Amygdala (tissue), 56 donors: ENCODE results near the gene TTBK1.
A peak's percentile ranks its signal among the peaks of the same experiment; 100 is the strongest.

Source experiments
- DNase-seq, 56 donors: peaks; one replicate each; lab custom pipeline; 2025; lab: John Stamatoyannopoulos, UW

The TTBK1 gene

GRCh38 chr6:43268782-43269272 lies 25.5 kb downstream of the TTBK1 start:
- no peak for DNase-seq

- no peak for DNase-seq
Observed at GRCh38 chr6:43269273-43270007, 26.2 kb downstream of the TTBK1 start.

DNA sequence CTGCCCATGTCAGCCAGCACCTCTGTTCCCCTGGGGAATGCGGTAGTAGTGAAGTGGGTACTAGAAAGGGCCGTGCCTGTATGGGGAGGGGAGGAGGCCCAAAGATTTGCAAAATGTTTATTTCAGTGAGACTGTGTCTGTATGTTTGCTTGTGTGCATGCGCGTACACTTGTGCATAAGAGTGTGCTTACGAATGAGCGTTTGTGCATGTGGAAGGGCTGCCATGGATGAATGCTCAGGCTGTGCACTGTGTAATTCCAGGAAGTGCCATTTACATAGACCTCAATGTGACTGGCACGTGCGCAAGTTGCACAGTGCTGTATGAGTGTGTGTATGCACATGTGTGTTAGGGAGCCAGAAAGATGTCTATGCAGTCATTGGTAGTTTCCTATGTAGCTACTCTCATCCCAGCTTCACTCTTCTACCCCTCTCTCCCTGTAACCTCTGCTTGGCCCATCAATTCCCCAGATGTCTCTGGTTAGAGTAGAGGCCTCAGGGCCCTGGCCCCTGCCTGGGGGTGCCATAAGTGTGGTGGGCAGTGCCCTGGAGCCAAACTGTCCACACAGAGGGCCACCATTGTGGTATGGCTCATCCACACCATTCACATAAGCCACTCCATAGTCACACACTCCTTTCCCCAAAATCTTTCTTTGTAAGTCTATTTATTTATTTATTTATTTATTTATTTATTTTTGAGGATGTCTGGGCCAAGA lies 28.0 kb downstream of the TTBK1 start:
- DNase-seq: no peak

GRCh38 chr6:43271944-43272343 lies 28.7 kb downstream of the TTBK1 start:
- no peak for DNase-seq

DNA sequence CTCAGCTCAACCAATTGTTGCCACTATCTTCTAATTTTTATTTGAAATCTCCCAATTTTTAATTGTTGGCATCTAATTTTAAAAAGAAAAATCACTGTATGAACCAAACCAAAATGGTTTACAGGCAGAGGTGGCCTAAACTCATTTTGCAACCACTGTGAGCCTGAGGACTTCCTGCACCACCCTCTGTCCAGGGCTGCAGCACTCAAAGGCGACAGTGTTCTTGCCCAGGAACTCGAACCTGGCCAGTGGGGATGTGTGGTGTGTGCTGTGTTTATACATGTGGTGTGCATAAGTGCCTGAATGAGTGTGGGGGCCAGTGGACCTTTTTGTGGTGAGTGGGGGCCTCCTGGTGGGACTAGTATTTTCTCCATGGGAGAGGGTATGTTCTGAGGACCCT lies 30.4 kb downstream of the TTBK1 start:
- no peak for DNase-seq

- DNase-seq: no peak
Observed at GRCh38 chr6:43274127-43274915, 31.0 kb downstream of the TTBK1 start.

- peak in 3 of 56 donors; percentile 18 to 67 (median 61) for DNase-seq
Observed at GRCh38 chr6:43274916-43275597, 31.8 kb downstream of the TTBK1 start.

DNA sequence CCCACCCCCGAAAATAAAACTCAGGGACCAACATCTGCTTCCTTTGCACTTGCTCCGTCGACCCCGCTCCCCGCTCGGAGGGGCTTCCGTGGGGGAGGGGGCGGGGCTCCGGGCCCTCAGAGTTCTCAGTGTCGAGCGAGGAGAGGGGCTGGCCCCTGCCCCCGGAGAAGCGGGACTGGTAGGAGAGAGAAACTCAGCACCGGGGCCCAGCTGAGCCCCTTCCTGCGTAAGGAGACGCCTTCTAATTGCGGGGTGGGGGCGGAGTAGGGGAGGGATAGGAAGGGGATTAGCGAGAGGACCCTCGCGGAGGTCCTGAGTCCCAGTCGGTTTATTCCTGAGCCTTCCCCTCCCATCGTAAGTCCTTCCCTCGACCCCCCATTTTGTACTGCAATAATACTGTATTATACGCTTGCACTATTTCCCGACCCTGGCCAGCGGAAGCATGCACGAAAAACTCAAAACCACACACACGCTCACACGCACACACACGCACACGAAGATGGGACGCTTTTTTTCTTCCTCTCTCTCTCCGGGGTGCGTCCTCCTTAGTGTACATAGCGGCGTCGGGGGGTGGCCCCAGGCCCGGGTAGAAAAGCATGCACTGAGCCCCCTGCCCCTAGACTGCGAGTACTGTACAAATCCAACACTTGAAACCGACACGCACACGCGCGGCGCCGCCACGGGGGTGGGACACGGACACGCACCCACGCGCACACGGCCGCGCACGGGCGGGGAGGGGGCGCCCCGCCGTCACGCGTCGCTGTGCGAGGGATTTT lies 32.7 kb downstream of the TTBK1 start:
- no peak for DNase-seq

- DNase-seq: no peak
Observed at GRCh38 chr6:43276577-43277305, 33.5 kb downstream of the TTBK1 start.

GRCh38 chr6:43277306-43277642 lies 34.0 kb downstream of the TTBK1 start:
- no peak for DNase-seq

DNA sequence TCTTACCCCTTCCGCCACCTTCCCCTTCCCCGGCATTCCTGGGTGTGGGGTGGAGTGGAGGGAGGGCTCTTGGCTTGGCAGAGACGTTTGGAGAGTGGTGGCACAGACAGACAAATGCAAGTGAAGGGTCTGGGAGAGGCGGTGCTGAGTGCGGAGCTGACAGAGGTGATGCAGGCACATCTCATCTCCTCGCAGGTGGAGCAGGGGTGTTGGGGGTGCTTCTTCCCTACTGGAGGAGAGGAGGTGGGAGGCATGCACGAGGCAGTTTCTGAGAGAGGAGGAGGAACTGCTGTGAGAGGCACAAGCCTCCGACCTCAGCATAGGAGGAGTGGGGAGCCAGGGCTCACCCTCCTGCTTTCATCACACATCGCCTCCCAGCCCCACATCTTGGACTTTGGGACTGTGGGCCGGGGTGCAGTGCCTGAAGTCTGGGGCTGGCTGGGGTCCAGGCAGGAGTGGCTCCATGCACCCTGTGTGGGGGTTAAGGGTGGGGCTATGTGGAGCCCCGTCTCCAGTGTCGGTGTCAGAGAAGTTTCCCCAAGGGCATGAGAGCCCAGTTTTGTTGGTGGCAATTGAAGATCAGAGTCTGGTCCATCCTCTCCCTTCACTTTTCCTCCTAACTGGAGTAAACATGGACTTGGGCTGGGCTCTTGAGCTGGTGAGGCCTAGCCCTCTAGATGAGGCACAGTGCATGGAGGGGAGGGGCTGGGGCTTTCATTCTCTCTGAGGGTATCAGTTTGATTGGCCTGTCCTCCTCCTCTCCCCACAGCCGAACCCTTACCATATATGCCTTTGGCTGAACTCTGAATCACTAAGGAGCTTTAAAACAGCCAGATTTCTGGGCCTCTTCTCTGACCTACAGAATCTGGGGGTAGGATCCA lies 34.6 kb downstream of the TTBK1 start:
- DNase-seq: no peak

DNA sequence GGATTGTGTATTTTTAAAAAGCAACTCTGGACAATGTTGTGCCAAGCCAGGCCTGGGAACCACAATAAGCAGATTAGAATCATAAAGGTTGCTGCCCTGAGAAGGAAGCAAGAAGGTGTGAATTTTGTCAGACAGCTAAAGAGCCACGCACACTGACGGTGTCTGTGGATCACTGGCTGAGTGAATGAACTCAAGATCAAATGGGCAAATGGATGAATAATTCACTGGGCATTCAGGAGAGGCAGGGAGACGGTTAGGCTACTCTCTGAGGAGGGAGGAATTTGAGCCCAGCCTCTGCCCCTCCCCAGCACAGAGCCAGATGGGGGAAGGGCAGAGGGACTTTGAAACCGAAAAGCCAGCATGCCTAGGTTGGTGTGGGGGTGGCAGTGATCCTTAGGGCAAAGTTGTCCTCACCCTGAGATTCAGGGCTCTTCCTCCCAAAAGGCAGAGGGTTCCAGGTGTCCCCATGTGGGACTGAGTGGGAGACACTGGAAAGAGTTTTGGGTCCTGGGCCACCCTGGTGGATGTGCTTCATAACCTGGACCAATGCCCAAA lies 35.3 kb downstream of the TTBK1 start:
- no peak for DNase-seq

- DNase-seq: no peak
Observed at GRCh38 chr6:43280234-43280633, 37.0 kb downstream of the TTBK1 start.

DNA sequence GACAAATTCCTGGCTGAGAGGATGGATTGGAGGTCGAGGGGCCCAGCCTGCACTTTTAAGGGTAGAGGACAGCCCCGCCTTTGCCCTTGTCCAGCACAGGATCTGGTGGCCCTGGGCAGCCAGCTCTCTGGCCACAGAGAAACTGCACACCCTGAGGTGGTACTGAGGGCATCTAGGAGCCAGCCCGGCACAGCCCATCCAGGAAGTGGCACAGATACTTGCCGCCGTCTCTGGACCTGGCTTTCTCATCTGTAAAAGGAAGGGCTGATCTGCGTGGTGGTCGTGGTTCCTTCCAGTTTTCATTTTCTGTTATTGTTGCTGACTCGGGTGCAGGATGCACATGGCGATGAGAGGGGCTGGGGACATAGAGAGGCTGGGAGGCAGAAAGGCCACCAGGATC lies 38.8 kb downstream of the TTBK1 start:
- DNase-seq: no peak

- DNase-seq: no peak
Observed at GRCh38 chr6:43282636-43283513, 39.6 kb downstream of the TTBK1 start.

DNA sequence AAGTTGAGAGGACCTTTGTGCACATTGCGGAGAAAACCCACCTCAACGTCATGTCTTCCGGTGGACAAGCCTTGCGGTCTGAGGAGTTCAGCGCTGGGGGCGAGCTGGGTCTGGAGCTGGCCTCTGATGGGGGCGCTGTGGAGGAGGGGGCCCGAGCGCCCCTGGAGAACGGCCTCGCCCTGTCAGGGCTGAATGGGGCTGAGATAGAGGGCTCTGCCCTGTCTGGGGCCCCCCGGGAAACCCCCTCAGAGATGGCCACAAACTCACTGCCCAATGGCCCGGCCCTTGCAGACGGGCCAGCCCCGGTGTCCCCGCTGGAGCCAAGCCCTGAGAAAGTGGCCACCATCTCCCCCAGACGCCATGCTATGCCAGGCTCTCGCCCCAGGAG lies 40.2 kb downstream of the TTBK1 start:
- no peak for DNase-seq

- no peak for DNase-seq
Observed at GRCh38 chr6:43283905-43284304, 40.6 kb downstream of the TTBK1 start.
